GM12878 (cell line): Measurements from ENCODE around the gene TUBGCP3.

ENCODE experiments used
- CTCF ChIP-seq, 3 experiments: IDR thresholded peaks in 2 of 3; conservative IDR thresholded peaks in 1 of 3; 2 replicates each; pipeline ENCODE4 v1.5.1; 2011; ENCODE audit warnings: low read depth in 3 of 3, low read length in 3 of 3, mild to moderate bottlenecking in 3 of 3, control low read depth in 2 of 3, moderate library complexity in 2 of 3, inconsistent platforms in 1 of 3, mixed read lengths in 1 of 3; ENCODE audit not compliant: control insufficient read depth in 2 of 3, insufficient read depth in 1 of 3; ENCODE audit errors: extremely low read depth in 1 of 3
- REST ChIP-seq: IDR thresholded peaks from 2 replicates; pipeline ENCODE4 v1.6.1; 2012; ENCODE audit warnings: mild to moderate bottlenecking, low read depth, low read length
- SMC3 ChIP-seq: IDR thresholded peaks from 2 replicates; pipeline ENCODE4 v1.6.1; 2011; ENCODE audit warnings: low read length, improper control_type of control experiment, borderline replicate concordance

- TF ChIP-seq REST (no peak), SMC3 (no peak), CTCF (IDR thresholded peaks at IDR 0.05 in 2 of 3, conservative IDR thresholded peaks at IDR 0.05 in 1 of 3; ENCODE audit: control insufficient read depth in 2 of 3, extremely low read depth in 1 of 3, insufficient read depth in 1 of 3, low read depth in 3 of 3, low read length in 3 of 3) (no peak)
Observed at GRCh38 chr13:112624040-112624439, 36.1 kb upstream of the TUBGCP3 start.
